H9 (cell line): ENCODE data around the gene PDZK1IP1. TPM values are rescaled to one million over a fixed set of nuclear protein-coding genes. Genes with fewer than 3 reads are reported as not detected.

Source experiments
- DNase-seq: peaks from one replicate; pipeline ENCODE4 v3.0.0-alpha.2; 2017
- H2AFZ ChIP-seq: one replicate; pipeline ENCODE4 v1.6.1; 2013; ENCODE audit warnings: mild to moderate bottlenecking, low read length, control low read depth, moderate library complexity
- H2AK5ac ChIP-seq: 2 replicates; pipeline ENCODE4 v1.6.1; 2013; ENCODE audit warnings: low read length, control low read depth, mixed read lengths; ENCODE audit not compliant: insufficient read length
- H2BK120ac ChIP-seq: one replicate; pipeline ENCODE4 v1.6.1; 2013; ENCODE audit warnings: low read depth, mild to moderate bottlenecking, low read length, control low read depth, inconsistent platforms; ENCODE audit not compliant: poor library complexity, severe bottlenecking
- H2BK12ac ChIP-seq: 2 replicates; pipeline ENCODE4 v1.6.1; 2013; ENCODE audit warnings: low read length, control low read depth, mixed read lengths, low read depth; ENCODE audit not compliant: insufficient read length
- H2BK15ac ChIP-seq: 2 replicates; pipeline ENCODE4 v1.6.1; 2013; ENCODE audit warnings: low read depth, low read length, control low read depth
- H2BK20ac ChIP-seq: one replicate; pipeline ENCODE4 v1.6.1; 2013; ENCODE audit warnings: low read depth, mild to moderate bottlenecking, low read length, control low read depth, inconsistent platforms; ENCODE audit not compliant: poor library complexity, severe bottlenecking
- H2BK5ac ChIP-seq: 2 replicates; pipeline ENCODE4 v1.6.1; 2013; ENCODE audit warnings: low read length, control low read depth, mixed read lengths; ENCODE audit not compliant: insufficient read length
- H3K14ac ChIP-seq: 2 replicates; pipeline ENCODE4 v1.6.1; 2013; ENCODE audit warnings: low read length, control low read depth; ENCODE audit not compliant: insufficient read depth
- H3K18ac ChIP-seq: 2 replicates; pipeline ENCODE4 v1.6.1; 2013; ENCODE audit warnings: low read depth, mild to moderate bottlenecking, mixed read lengths, low read length, control low read depth; ENCODE audit not compliant: insufficient read length
- H3K23ac ChIP-seq: 2 replicates; pipeline ENCODE4 v1.6.1; 2013; ENCODE audit warnings: low read length, control low read depth, mixed read lengths, low read depth; ENCODE audit not compliant: insufficient read length
- H3K23me2 ChIP-seq: 2 replicates; pipeline ENCODE4 v1.6.1; 2013; ENCODE audit warnings: low read depth, mild to moderate bottlenecking, mixed read lengths, low read length, control low read depth; ENCODE audit not compliant: insufficient read length, poor library complexity, severe bottlenecking
- H3K27ac ChIP-seq: 2 replicates; pipeline ENCODE4 v1.5.1; 2013; ENCODE audit warnings: low read length, control low read depth, mixed read lengths, low read depth; ENCODE audit not compliant: insufficient read length
- H3K27me3 ChIP-seq: 2 replicates; pipeline ENCODE4 v1.6.1; 2013; ENCODE audit warnings: low read length, control low read depth, inconsistent platforms; ENCODE audit not compliant: insufficient read depth
- H3K4ac ChIP-seq: 2 replicates; pipeline ENCODE4 v1.6.1; 2013; ENCODE audit warnings: low read depth, mild to moderate bottlenecking, control low read depth, inconsistent platforms, low read length, moderate library complexity
- H3K4me1 ChIP-seq: 2 replicates; pipeline ENCODE4 v1.6.1; 2013; ENCODE audit warnings: low read length, control low read depth, inconsistent platforms; ENCODE audit not compliant: insufficient read depth
- H3K4me2 ChIP-seq: 2 replicates; pipeline ENCODE4 v1.6.1; 2013; ENCODE audit warnings: low read length, control low read depth, mixed read lengths; ENCODE audit not compliant: insufficient read length, insufficient read depth
- H3K56ac ChIP-seq: 2 replicates; pipeline ENCODE4 v1.6.1; 2013; ENCODE audit warnings: low read depth, mild to moderate bottlenecking, mixed read lengths, low read length, control low read depth; ENCODE audit not compliant: insufficient read length
- H3K79me1 ChIP-seq: 2 replicates; pipeline ENCODE4 v1.6.1; 2013; ENCODE audit warnings: low read depth, mild to moderate bottlenecking, moderate library complexity, low read length, control low read depth, inconsistent platforms; ENCODE audit not compliant: insufficient read depth, poor library complexity, severe bottlenecking
- H3K79me2 ChIP-seq: 2 replicates; pipeline ENCODE4 v1.6.1; 2013; ENCODE audit warnings: low read length, control low read depth, inconsistent platforms; ENCODE audit not compliant: insufficient read depth
- H3K9ac ChIP-seq: 2 replicates; pipeline ENCODE4 v1.6.1; 2013; ENCODE audit warnings: low read length, control low read depth, mixed read lengths; ENCODE audit not compliant: insufficient read length; ENCODE audit errors: extremely low read depth
- H3K9me3 ChIP-seq: one replicate; pipeline ENCODE4 v1.6.1; 2013; ENCODE audit warnings: low read depth, low read length, inconsistent platforms; ENCODE audit not compliant: control insufficient read depth
- H3T11ph ChIP-seq: one replicate; pipeline ENCODE4 v1.6.1; 2013; ENCODE audit warnings: mild to moderate bottlenecking, low read length, control low read depth, inconsistent platforms
- H4K20me1 ChIP-seq: one replicate; pipeline ENCODE4 v1.6.1; 2013; ENCODE audit not compliant: control insufficient read depth, insufficient read length, insufficient read depth
- H4K5ac ChIP-seq: 2 replicates; pipeline ENCODE4 v1.6.1; 2013; ENCODE audit warnings: low read depth, mild to moderate bottlenecking, mixed read lengths, low read length, control low read depth; ENCODE audit not compliant: insufficient read length
- H4K8ac ChIP-seq: replicated peaks from 2 replicates; pipeline ENCODE4 v1.6.1; 2013; ENCODE audit warnings: low read length, control low read depth, mixed read lengths, low read depth; ENCODE audit not compliant: insufficient read length
- H4K91ac ChIP-seq: 2 replicates; pipeline ENCODE4 v1.6.1; 2013; ENCODE audit warnings: low read depth, mild to moderate bottlenecking, moderate library complexity, mixed read lengths, low read length, control low read depth; ENCODE audit not compliant: insufficient read length
- H3K27ac Mint-ChIP-seq, 3 experiments: 2 replicates in 2 of 3; 3 replicates in 1 of 3; pipeline ENCODE4 v1.8.0; 2020 to 2021; ENCODE audit warnings: mixed read lengths in 3 of 3, mild to moderate bottlenecking in 1 of 3, moderate library complexity in 1 of 3
- H3K27me3 Mint-ChIP-seq: 2 replicates; pipeline ENCODE4 v1.8.0; 2021; ENCODE audit warnings: low read depth, mild to moderate bottlenecking, moderate library complexity, mixed read lengths
- H3K36me3 Mint-ChIP-seq, 3 experiments: 2 replicates in 2 of 3; 3 replicates in 1 of 3; pipeline ENCODE4 v1.8.0; 2020 to 2021; ENCODE audit warnings: low read depth in 3 of 3, mixed read lengths in 3 of 3; ENCODE audit not compliant: insufficient read depth in 1 of 3
- H3K4me1 Mint-ChIP-seq, 2 experiments: 2 replicates each; pipeline ENCODE4 v1.8.0; 2020; ENCODE audit warnings: mixed read lengths in 2 of 2
- H3K4me3 Mint-ChIP-seq, 2 experiments: 2 replicates in 1 of 2; 3 replicates in 1 of 2; pipeline ENCODE4 v1.8.0; 2020 to 2021; ENCODE audit warnings: mild to moderate bottlenecking in 2 of 2, mixed read lengths in 2 of 2, moderate library complexity in 1 of 2
- H3K9me3 Mint-ChIP-seq, 2 experiments: 2 replicates in 1 of 2; 3 replicates in 1 of 2; pipeline ENCODE4 v1.8.0; 2020; ENCODE audit warnings: mild to moderate bottlenecking in 2 of 2, mixed read lengths in 2 of 2, moderate library complexity in 1 of 2
- CTCF ChIP-seq: fragments of 200-600 bp; sonication (generic); conservative IDR thresholded peaks from 3 replicates; pipeline ENCODE4 v1.8.0; 2021; ENCODE audit warnings: antibody characterized with exemption, mild to moderate bottlenecking
- WGBS: extraction: QIAGEN DNeasy Blood & Tissue Kit; methylation state at CpG from one replicate; pipeline ENCODE4 v1.1.7; 2013; ENCODE audit warnings: missing lambda C conversion rate, low lambda C conversion rate, mixed read lengths; ENCODE audit not compliant: insufficient read length; ENCODE audit errors: extremely low coverage; 5-methylcytosine and 5-hydroxymethylcytosine counted together
- total RNA-seq: library from RNA; stranded (reverse); gene quantifications from 2 replicates; pipeline ENCODE4 v1.2.1, GENCODE V29; 2021

Gene PDZK1IP1
- total RNA-seq, 1 experiment from 2014 or later = not detected

GRCh38 chr1:47225430-47226100, 35.7 kb upstream of the PDZK1IP1 start:
- WGBS = no CpG with 5 or more reads among the region's 79 CpGs
- Histone ChIP-seq H2BK5ac (no peak overlapping the region), H3K4ac (no peak overlapping the region), H3K23ac (no peak overlapping the region), H2BK15ac (no peak overlapping the region), H3K4me2 (peak overlapping the region; percentile 36), H2AFZ (no peak overlapping the region), H2AK5ac (no peak overlapping the region), H3K79me1 (no peaks in the 10 kb centered on the region), H3K9me3 (no peaks in the 10 kb centered on the region), H4K91ac (no peak overlapping the region), H3K27me3 (peaks cover 97% of the 10 kb centered on the region), H3K23me2 (peaks cover 14% of the 10 kb centered on the region), H4K8ac (no peak overlapping the region), H2BK12ac (no peak overlapping the region), H4K20me1 (peaks cover 2% of the 10 kb centered on the region), H2BK120ac (no peak overlapping the region), H3K4me1 (no peaks in the 10 kb centered on the region; the same call in 1 of the 2 replicates), H3K18ac (no peak overlapping the region), H3K79me2 (no peaks in the 10 kb centered on the region), H3K14ac (no peak overlapping the region), H3T11ph (no peak overlapping the region), H2BK20ac (no peak overlapping the region), H3K27ac (no peak overlapping the region), H3K9ac (no peak overlapping the region), H4K5ac (no peak overlapping the region), H3K56ac (no peak overlapping the region)
- no peak overlapping the region for H3K27ac Mint-ChIP-seq
- peaks cover 23 to 36% of the 10 kb centered on the region in 2 experiments for H3K4me1 Mint-ChIP-seq
- H3K9me3 Mint-ChIP-seq = peaks cover 0 to 3% of the 10 kb centered on the region in 2 experiments; a peak in 2 of 5 replicates
- H3K4me3 Mint-ChIP-seq = peak overlapping the region; percentile 36 to 73
- TF ChIP-seq CTCF = no peak
- peaks cover 50% of the 10 kb centered on the region for H3K27me3 Mint-ChIP-seq
- no peaks in the 10 kb centered on the region for H3K36me3 Mint-ChIP-seq
- no peak for DNase-seq
